ENCODE data around the gene TXLNG. TPM values are rescaled to one million over a fixed set of nuclear protein-coding genes. Genes with fewer than 3 reads are reported as not detected.

The TXLNG gene
- total and polyA plus RNA-seq, 2 donors (not counting 3 experiments of a cell fraction or from before 2014, with no cell fraction given): 6.8 to 7.6 TPM

GRCh38 chrX:16885628-16886027 is 99.4 kb downstream of the TXLNG start:
- Histone ChIP-seq H3K27ac (ENCODE audit: insufficient read depth, low read depth, low read length) (no peak overlapping the region), H2AFZ (ENCODE audit: low read depth, low read length) (no peak overlapping the region), H3K4me1 (ENCODE audit: control insufficient read depth, extremely low read depth, insufficient read depth, low read length) (peaks cover 11% of the 10 kb centered on the region), H3K79me2 (ENCODE audit: control insufficient read depth, insufficient read depth, low read length) (no peaks in the 10 kb centered on the region), H3K9me3 (replicated peaks; ENCODE audit: control insufficient read depth, insufficient read depth, low read length) (no peaks in the 10 kb centered on the region), H3K4me3 (replicated peaks in 1 of 3; ENCODE audit: insufficient read depth in 1 of 3, low read depth in 1 of 3, low read length in 3 of 3) (no peak overlapping the region), H3K27me3 (ENCODE audit: control insufficient read depth in 2 of 2, insufficient read depth in 2 of 2, low read length in 2 of 2) (no peaks in the 10 kb centered on the region), H3K4me2 (ENCODE audit: insufficient read depth, low read length) (no peak overlapping the region), H4K20me1 (replicated peaks; ENCODE audit: control insufficient read depth, extremely low read depth, insufficient read depth, low read length) (no peaks in the 10 kb centered on the region), H3K9me1 (replicated peaks; ENCODE audit: control insufficient read depth, extremely low read depth, insufficient read depth, low read length) (no peaks in the 10 kb centered on the region), H3K9ac (replicated peaks; ENCODE audit: extremely low read depth, insufficient read depth, low read length) (no peak overlapping the region), H3K36me3 (ENCODE audit: control insufficient read depth in 2 of 2, extremely low read depth in 1 of 2, insufficient read depth in 2 of 2, low read length in 2 of 2) (no peaks in the 10 kb centered on the region)
- ChIA-PET CTCF (interaction anchor here (9.0 kb wide), 1 partner anchor 161 kb away, joined by 280 read pairs; no protein-coding TSS in a partner anchor), POLR2A (no interaction called here)
- TF ChIP-seq MAX (IDR thresholded peaks at IDR 0.05; ENCODE audit: insufficient read depth, insufficient read length) (no peak), EZH2 (IDR thresholded peaks at IDR 0.05; ENCODE audit: borderline replicate concordance, low read depth, low read length, severe bottlenecking) (no peak), JUN (IDR thresholded peaks at IDR 0.05; ENCODE audit: borderline replicate concordance, insufficient read depth, insufficient read length, low read depth) (no peak), POLR2AphosphoS5 (IDR thresholded peaks at IDR 0.05; ENCODE audit: insufficient read depth, low read depth, low read length) (no peak), CTCF (IDR thresholded peaks at IDR 0.05; ENCODE audit: extremely low read depth in 1 of 2, insufficient read depth in 1 of 2, low read depth in 1 of 2, low read length in 2 of 2) (no peak), GATA2 (IDR thresholded peaks at IDR 0.05; ENCODE audit: insufficient read depth, insufficient read length, low read depth, low read length) (no peak), POLR2A (IDR thresholded peaks at IDR 0.05; ENCODE audit: low read depth, low read length) (no peak), FOS (IDR thresholded peaks at IDR 0.05; ENCODE audit: borderline replicate concordance, insufficient read depth, low read length) (no peak), MYC (IDR thresholded peaks at IDR 0.05; ENCODE audit: low read depth, low read length) (no peak)
- FAIRE-seq: no peak
- DNase-seq (ENCODE audit: low read depth, low spot score): no peak
- no TSS peak for BruUV-seq (replicated peaks)
- dilution Hi-C loops (cut with MboI; ENCODE audit: extremely low pct_ligation_motif_present, low sequenced_read_pairs): no loop called here
- intact Hi-C loops (cut with micrococcal nuclease): no loop called here

Measured in endothelial cell of umbilical vein (primary cell).